G401 (cell line): Measurements from ENCODE around the gene RTN3. TPM values are rescaled to one million over a fixed set of nuclear protein-coding genes. Genes with fewer than 3 reads are reported as not detected.
A peak's percentile ranks its signal among the peaks of the same experiment; 100 is the strongest.
"Not testable (repeated sequence)": the region's sequence is repeated elsewhere in the genome, so short reads cannot be mapped to it uniquely, and the experiment has no call there.

ENCODE experiments used
- DNase-seq: peaks from one replicate; pipeline ENCODE4 v3.0.0-alpha.2; 2015; ENCODE audit warnings: low spot score
- in situ Hi-C: cut with HindIII; loops from 2 replicates; pipeline ENCODE4 v1.10.0; 2016; ENCODE audit warnings: low sequenced_read_pairs, mixed read lengths
- total RNA-seq: library from RNA; depleted of rRNA; stranded (reverse); fragments of >200 nt; shearing (Covaris generic); gene quantifications from 2 replicates; pipeline ENCODE4 v1.2.3, GENCODE V29; 2014; rRNA removed

The RTN3 gene, protein sequence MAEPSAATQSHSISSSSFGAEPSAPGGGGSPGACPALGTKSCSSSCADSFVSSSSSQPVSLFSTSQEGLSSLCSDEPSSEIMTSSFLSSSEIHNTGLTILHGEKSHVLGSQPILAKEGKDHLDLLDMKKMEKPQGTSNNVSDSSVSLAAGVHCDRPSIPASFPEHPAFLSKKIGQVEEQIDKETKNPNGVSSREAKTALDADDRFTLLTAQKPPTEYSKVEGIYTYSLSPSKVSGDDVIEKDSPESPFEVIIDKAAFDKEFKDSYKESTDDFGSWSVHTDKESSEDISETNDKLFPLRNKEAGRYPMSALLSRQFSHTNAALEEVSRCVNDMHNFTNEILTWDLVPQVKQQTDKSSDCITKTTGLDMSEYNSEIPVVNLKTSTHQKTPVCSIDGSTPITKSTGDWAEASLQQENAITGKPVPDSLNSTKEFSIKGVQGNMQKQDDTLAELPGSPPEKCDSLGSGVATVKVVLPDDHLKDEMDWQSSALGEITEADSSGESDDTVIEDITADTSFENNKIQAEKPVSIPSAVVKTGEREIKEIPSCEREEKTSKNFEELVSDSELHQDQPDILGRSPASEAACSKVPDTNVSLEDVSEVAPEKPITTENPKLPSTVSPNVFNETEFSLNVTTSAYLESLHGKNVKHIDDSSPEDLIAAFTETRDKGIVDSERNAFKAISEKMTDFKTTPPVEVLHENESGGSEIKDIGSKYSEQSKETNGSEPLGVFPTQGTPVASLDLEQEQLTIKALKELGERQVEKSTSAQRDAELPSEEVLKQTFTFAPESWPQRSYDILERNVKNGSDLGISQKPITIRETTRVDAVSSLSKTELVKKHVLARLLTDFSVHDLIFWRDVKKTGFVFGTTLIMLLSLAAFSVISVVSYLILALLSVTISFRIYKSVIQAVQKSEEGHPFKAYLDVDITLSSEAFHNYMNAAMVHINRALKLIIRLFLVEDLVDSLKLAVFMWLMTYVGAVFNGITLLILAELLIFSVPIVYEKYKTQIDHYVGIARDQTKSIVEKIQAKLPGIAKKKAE
- 78.3 and 80.5 TPM in 2 replicates for total RNA-seq

DNA sequence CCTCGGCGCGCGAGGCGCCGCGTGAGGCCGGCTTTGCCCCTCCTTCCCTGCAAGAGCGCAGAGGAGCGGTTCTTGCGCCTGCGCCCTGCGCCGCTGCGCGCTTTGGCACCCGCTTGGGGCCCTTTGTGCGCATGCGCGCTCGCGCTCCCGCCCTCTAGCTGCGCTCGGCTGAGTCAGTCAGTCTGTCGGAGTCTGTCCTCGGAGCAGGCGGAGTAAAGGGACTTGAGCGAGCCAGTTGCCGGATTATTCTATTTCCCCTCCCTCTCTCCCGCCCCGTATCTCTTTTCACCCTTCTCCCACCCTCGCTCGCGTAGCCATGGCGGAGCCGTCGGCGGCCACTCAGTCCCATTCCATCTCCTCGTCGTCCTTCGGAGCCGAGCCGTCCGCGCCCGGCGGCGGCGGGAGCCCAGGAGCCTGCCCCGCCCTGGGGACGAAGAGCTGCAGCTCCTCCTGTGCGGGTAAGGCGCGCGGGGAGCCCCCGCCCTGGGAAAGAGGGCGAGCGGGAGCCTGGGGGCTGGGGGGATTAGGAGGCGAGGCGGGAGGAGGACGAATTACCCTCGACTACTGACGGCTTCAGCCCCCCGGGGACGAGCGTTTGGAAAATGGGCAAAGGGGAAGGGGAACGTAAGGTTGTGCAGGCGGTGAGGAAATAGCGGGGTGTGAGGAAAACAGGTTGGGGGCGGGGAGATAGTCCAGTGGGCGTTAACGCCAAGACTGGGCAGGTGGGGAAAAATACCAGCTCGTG is at the start of gene RTN3:
RTN3 (plus strand) TSS at position 180 of the 745 bp plus-strand sequence; CDS start at position 317, 137 bp downstream.
- in situ Hi-C loops, result no loop called here
- DNase-seq, result peak; percentile 94

- DNase-seq, result peak; percentile 80
- in situ Hi-C loops, result no loop called here
Measured at GRCh38 chr11:63635762-63636465, 45.4 kb upstream of the RTN3 start.

DNA sequence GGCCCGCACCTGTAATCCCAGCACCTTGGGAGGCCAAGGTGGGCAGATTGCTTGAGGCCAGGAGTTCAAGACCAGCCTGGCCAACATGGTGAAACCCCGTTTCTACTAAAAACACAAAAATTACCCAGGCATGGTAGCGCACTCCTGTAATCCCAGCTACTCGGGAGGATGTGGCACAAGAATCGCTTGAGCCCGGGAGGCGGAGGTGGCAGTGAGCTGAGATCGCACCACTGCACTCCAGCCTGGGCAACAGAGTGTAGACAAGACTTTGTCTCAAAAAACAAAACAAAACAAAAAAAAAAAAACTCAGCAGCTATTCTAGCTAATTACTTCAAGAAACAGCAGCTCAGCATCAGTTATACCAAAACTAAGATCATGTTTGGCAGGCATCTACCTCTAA is 42.9 kb upstream of the RTN3 start:
- not testable (repeated sequence) for DNase-seq

GRCh38 chr11:63639199-63639832 is 42.0 kb upstream of the RTN3 start:
- in situ Hi-C loops, result no loop called here
- DNase-seq, result peak; percentile 12

More for the DNA sequence above, 42.9 kb upstream of the RTN3 start:
- in situ Hi-C loops, result not testable (repeated sequence)

DNA sequence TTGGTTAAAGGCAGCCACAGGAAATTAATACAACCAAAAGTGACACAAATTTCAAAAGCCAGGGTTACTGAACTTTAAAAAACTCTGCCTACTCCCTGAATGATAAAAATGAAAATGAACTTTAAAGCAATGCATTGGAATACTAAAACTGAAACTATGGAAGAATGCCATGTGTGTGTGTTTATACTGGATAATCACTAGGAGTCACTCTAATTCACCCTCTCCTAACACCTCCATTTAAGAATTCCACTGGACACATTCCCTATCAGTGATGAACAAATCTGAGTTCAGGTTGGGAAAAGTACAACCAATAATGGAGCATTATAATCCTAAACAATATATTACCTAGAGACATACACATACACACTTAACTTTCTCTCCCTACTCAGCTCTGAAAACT is 39.6 kb upstream of the RTN3 start:
- in situ Hi-C loops, result no loop called here
- DNase-seq, result no peak

DNA sequence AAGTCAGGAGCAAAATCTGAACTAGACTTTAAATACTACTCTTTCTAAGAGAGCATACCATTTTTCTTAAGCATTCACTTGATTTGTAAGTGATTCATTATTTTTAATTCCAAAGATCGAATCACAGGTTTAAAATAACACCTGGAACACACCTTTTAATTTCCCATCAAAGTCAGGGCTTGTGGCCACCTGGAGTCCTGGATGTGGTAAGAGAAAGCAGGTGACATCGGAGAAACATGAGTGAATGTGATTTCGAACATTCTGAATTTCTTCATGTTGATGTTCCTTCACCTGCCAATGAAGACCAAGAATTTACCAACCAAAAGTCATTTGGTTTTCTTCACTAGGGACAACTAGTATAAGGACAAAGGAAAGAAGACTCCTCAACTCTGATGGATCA is 38.1 kb upstream of the RTN3 start:
- in situ Hi-C loops, result no loop called here
- DNase-seq, result no peak

DNA sequence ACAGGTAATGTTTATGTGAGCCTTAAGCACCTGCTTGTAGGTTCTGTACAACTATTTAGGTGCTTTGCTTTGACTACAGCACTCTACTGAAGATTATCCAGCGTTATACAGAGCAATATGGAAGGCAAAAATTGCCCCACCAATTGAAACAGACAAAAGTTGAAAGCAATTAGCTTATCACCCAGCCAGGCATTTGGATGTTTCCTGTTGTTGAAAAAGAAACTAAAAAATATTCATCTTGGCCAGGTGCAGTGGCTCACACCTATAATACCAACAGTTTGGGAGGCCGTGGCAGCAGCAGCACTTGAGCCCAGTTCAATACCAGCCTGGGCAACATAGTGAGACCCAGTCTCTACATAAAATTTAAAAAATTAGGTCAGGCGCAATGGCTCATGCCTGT is 28.6 kb upstream of the RTN3 start:
- no peak for DNase-seq
- in situ Hi-C loops, result no loop called here

DNA sequence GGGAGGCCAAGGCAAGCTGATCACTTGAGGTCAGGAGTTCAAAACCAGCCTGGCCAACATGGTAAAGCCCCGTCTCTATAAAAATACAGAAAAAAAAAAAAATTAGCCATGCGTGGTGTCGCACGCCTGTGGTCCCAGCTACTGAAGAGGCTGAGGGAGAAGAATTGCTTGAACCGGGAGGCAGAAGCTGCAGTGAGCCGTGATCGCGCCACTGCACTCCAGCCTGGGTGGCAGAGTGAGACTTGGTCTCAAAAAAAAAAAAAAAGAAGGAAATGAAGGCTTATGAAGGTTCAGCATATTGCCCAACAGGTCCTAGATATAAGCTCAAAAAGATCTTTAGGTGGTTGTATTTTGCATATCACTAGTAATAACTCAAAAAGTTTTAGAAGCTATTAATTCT is 20.3 kb upstream of the RTN3 start:
- in situ Hi-C loops, result loop anchor here (5.0 kb wide), 1 partner anchor 69 kb away; no protein-coding TSS in a partner anchor
- DNase-seq, result no peak

GRCh38 chr11:63663809-63664208 is 17.5 kb upstream of the RTN3 start:
- in situ Hi-C loops, result loop anchor here (5.0 kb wide), 1 partner anchor 72 kb away; no protein-coding TSS in a partner anchor
- DNase-seq, result no peak

DNA sequence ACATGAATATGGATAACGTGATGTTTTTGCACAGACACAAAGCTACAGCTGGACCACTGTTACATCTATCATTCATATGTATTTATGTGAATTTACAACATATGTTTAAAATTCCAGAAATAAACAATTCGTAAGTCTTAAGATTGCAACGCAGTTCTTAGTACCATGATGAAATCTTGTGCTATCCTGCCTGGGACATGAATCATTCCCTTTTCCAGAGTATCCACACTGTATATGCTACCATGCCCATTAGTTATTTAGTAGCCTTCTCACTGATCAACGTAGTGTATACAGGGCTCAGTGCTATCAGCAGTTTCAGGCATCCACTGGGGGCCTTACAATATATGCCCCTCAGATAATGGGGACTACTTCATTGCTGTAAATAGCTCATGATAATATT is 14.4 kb upstream of the RTN3 start:
- in situ Hi-C loops, result no loop called here
- DNase-seq, result no peak

GRCh38 chr11:63667995-63668795 is 13.1 kb upstream of the RTN3 start:
- in situ Hi-C loops, result no loop called here
- DNase-seq, result no peak

DNA sequence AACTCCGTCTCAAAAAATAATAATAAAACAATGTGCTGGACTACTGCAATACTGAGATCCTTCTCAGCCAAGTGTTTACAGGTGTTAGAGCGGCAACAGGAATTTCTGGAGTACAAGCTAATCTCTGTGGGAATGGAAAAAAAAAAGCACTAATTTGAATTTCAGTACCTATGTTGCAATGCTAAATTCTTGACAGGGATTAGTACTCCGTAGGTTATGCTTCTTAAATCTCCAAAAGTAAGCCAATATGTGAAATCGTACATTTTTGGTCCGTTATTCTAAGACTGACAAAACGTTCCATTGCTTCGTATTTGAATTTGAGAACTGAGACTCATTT is 11.2 kb upstream of the RTN3 start:
- in situ Hi-C loops, result no loop called here
- DNase-seq, result no peak

DNA sequence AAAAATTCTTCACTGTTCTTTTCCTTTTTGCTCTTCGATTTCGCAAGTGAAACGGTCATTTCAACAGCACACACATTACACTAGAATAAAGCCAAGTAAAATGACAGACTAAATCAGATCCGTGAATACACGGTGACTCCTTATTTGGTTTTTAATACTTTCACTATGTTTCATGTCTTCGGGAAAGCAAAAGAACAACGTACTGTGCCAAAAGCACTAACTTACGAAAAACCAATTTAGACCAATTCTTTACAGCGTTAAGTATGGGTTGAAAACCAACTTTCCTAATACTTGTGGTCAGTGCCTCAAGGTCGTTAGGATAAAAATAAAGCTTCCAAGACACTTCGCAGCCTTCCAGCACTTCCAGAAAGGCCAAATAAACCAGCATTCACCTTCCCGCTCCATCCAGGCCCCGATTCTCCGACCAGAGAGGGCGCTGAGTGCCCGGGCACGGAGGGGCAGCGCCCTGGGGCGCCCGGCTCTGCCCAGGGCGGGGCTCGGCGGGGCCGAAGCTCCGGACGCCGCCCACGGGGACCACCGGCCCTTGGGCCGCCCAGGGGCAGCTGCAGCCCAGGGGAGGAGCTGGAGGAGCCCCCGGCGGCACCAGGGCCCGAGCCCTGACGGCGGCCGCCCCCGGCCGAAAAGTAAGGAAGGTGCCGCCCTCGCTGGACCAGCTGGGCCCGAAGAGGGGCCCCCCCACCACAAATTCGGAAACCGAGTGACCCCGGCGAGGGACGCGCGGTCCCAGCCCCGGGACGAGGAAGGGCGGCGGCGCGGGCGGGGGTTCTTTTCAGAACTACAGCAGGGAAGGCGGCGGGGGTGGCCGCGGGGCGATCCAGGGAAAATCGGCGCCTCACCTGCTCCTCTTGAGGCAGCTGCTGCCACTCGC is 10.6 kb upstream of the RTN3 start:
- peak; percentile 80 for DNase-seq
- in situ Hi-C loops, result no loop called here

DNA sequence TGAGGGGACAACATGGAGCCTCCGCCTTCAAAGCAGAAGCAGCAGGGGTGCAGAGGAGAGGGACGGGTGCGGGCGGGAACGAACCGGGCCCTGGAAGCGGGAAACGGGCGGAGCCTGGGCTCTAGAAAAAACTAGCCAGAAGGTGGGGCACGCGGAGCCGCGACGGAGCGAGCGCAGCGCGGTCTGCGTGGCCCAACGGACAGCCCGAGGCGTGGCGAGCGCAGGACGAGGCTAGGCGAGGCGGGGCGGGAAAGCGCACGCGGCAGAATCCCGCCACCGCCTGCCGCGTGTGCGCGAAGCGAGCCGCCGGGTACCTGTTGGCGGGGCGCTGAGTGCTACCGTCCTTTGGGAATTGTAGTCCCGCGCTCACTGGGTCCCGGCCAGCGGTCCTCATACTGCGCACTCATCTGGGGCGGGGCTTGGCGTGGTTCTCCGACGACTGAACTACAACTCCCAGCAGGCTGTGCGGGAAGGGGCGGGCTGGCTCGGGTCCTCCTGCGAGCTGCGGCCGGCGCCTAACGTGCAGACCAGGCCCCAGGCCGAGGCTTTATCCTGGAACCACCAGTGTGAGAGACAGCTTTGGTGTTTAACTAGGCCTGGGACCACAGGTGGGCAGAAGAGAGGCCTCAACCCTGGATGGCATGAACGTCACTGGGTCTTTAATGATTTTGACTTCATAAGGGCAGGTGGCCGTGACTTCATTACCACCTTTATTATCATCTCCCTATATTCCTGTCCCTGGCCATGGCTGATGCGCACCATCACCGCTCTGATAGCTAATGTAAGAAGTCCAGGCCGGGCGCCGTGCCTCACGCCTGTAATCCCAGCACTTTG is 9.8 kb upstream of the RTN3 start, which contains the start of gene ATL3:
ATL3 (minus strand) TSS at position 55 of the 834 bp plus-strand sequence; CDS start at position 14, 41 bp downstream.
- in situ Hi-C loops, result no loop called here
- peak; percentile 96 for DNase-seq

- no peak for DNase-seq
- in situ Hi-C loops, result no loop called here
Measured at GRCh38 chr11:63672156-63672463, 9.2 kb upstream of the RTN3 start.
